ENCODE data around the gene TRIM14.
"Not testable (repeated sequence)": the region's sequence is repeated elsewhere in the genome, so short reads cannot be mapped to it uniquely, and the experiment has no call there.

Gene TRIM14

DNA sequence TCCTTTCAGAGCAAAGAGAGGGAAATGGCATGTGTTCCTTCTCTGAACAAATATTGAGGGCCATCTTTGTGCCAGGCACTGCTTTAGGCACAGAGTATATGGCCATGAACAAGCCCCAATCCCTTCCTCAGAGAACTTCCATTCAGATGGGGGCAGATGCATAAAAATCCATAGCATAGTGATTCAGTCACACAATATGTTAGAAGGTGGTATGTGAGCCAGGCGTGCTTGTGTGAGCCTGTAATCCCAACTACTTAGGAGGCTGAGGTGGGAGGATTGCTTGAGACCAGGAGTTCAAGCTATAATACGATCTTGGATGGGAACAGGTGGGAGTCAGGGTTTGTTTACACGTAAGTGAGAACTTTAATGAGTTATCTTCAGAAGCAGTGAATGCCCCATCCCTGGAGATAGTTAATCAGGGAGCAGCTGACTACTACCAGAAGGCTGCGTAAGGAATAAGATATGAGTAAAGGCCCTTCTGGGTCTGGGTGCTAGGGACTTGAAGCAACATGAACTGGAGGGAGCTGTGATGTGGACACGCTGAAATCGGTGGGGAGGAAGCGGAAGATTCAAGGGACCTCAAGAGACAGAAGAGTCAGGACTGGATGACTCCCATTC lies 35.3 kb downstream of the TRIM14 start:
- no peak for DNase-seq (ENCODE audit: low read depth, low spot score)

DNA sequence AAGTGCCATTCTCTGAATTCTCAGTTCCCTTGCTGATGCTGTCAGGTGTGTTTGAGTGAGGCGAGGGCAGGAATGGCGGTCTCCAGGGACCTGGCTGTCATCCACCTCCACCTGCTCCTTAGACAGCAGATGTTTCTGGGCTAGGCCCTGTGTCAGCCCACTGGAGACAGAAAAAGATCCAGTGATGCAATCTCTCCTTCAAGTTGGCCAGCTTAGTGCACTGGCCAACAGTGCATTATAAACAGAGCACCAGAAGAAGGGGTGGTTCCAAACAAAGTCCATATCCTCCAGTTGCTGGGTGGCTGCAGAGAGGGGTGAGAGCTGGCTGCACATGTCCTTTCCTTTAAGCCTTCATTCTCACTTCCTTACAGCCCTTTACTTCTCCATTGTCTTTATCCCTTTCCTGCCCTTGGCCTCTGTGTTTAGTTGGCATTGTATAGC lies 35.9 kb downstream of the TRIM14 start:
- no peak for DNase-seq (ENCODE audit: low read depth, low spot score)

DNA sequence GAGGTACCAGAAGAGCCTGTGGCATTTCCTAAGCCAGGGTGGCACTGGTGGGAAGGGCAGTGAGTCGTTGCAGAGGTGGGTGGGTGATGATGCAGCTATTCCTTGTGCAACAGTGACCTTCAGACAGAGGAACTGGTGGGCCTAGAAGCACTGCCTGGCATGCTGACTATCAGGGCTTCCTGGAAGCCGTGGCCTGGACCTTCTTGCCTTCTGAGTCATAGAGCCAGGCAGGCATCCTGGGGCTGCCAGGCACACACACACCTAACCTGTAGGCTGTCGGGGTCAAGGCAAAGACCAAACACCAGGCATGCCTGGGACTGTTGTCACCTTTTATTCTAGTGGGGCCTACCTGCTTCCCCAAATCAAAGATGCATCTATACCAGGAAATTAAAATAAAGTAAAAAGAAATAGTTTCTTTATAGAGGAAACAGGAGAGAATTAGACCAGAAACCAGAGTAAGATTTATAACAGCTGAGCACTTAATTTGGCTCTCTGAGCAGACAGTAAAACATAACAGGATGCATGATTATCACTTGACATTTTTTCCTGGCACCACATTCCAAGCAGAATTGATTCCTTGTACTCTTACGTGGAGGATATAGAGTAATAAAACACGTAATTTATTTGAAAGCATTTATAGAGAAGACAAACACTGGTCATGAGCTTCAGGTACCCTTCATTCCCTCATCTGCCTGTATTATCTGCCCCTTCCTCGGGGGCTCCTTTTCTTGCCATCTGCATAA lies 37.4 kb downstream of the TRIM14 start:
- DNase-seq (ENCODE audit: low read depth, low spot score) = no peak

DNA sequence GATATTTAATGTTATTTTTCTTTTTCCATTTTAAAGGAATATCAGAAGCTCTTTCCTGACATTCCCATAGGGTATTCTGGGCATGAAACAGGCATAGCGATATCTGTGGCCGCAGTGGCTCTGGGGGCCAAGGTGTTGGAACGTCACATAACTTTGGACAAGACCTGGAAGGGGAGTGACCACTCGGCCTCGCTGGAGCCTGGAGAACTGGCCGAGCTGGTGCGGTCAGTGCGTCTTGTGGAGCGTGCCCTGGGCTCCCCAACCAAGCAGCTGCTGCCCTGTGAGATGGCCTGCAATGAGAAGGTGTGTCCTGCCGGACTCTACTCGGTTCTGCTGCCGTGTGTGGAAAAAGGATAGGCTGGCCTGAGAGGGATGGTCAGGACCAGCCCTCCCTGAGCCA lies 38.2 kb downstream of the TRIM14 start:
- DNase-seq (ENCODE audit: low read depth, low spot score) = no peak

DNA sequence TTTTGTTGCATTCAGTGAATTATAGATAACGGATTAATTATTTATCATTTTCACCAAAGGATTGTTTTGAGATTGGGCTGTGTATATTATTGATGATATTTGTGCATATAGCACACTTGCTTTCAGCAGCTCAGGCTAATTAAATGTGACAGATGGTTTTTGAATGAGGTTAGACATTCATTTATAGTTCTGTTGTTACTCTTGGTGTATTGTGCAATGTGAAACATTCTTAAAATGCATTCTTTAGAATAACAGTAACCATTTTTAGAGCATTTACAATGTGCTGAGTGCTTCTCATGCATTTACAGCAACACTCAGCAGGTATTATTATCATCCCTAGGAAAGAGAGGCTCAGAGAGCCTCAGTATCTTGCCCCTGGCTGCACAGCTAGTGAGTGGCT lies 38.7 kb downstream of the TRIM14 start:
- no peak for DNase-seq (ENCODE audit: low read depth, low spot score)

DNA sequence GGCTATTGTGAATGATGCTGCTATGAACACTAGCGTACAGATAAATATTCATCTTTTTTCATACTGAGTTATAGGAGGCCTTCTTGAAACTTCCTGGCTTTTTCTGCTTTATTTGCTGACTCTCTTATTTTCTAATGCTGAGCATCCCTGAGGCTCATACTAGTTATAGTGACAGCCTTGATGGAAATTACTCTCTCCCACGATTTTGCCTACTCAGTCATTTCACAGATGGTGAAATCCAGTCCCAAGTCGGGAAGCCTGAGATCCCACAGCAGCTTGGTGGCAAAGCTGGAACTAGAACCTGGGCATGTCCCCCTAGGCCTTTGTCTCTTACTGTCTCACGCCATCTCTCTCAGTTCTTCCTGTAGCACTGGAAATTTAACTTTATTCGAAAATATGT lies 40.1 kb downstream of the TRIM14 start:
- DNase-seq (ENCODE audit: low read depth, low spot score) = no peak

DNA sequence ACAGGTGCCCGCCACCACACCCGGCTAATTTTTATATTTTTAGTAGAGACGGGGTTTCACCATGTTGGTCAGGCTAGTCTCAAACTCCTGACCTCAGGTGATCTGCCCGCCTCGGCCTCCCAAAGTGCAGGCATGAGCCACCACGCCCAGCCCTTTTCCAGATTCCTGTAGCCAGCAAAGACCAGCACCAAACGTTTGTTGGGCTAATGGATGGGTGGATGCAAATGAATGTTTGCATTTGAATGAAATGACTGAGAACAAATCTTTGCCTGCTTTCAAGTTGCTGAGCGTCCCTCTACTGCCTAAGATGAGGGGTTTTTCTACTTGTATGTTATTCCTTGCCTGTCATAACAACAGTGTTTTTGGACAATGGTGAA lies 42.5 kb downstream of the TRIM14 start:
- not testable (repeated sequence) for DNase-seq (ENCODE audit: low read depth, low spot score)

DNA sequence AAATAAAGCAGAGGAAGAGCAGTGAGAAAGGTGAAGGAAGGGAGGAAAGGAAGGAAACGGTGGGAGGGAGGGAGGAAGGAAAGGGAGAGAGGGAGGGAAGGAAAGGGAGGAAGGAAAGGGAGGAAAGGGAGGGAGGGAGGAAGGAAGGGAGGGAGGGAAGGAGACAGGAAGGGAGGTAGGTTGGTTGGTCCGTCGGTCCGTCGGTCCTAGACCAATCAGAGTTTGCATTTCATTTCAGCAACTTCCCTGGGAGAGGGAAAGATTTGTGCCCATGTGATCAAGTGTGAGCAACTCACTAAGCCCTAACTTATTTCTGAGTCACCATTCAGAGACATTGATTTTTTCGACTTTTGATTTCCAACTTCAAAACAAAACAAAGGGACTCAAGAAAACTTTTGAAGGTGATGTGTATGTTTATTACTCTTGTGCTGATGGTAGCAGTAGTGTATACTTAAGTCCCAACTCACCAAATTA lies 43.7 kb downstream of the TRIM14 start:
- DNase-seq (ENCODE audit: low read depth, low spot score) = no peak

DNA sequence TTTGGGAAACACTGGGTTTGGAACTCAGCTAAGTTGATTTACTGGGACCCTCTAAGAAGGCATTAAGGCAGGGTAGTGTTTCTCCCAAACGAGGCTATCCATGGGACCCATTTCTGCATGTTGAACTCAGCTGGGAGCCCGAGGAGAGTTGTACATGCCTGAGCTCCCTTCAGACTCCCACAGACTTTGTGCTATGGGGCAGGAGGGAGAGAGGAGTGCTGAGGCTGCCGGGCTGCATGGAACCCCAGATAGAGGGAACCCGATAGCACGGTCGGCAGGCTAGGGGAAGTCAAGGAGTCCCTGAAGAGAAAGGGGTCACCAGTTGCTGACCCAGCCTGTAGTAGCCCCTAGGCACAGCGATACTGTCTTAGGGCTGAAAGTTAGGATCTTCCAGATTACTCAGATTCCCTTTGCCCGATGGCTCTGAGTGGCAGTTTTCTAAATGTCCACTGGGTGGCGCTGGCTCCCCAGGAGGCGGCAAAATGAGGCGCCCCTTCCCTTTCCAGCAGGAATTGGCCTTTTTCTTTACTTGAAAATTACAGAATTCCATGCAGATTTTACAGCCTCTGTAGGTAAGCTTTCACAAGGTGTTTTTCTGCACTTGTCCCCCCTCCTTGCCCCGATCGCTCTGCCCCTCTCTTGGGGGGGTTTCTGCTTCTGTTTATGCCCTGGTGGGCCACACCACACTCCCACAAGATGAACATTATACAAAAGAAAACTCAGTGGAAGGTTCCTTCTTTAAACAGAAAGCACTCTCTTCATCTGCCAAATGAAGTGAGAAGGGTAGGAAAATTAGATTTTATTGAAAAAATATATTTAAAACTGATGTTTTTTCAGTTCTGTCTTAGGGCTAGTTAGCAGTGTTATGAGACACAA lies 44.7 kb downstream of the TRIM14 start:
- DNase-seq (ENCODE audit: low read depth, low spot score) = no peak

DNA sequence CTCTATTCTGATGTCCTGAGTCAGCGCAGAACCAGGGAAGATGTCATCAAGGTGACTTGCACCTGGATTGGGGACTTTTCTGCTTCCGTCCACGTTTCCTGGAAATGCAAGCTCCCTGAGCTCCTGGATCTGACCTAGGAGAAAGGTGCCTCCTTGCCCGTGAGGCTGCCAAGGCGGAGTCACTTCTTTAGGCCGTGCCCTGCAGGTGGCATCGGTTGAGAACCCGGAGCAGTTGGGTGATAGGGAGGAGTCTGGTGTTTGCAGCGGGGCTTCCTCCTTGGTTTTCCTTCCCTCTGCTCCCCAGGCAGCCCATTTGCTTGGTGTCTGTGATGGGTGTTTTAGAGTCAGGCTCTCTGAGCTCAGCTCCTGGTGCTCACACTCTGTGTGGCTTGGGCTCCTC lies 47.3 kb downstream of the TRIM14 start:
- DNase-seq (ENCODE audit: low read depth, low spot score) = no peak

DNA sequence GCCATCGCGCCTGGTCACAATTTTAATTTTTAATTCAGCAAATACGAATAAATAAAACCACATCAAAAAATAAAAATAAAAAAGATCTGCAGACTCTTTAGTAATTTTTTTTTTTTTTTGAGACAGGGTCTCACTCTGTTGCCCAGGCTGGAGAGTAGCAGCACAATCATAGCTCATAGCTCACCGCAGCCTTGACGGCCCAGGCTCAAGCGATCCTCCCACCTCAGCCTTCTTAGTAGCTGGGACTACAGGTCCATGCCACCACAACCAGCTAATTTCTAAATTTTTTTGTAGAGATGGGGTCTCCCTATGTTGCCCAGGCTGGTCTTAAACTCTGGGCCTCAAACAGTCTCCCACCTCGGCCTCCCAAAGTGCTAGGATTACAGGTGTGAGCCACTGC lies 48.3 kb downstream of the TRIM14 start:
- no peak for DNase-seq (ENCODE audit: low read depth, low spot score)

DNA sequence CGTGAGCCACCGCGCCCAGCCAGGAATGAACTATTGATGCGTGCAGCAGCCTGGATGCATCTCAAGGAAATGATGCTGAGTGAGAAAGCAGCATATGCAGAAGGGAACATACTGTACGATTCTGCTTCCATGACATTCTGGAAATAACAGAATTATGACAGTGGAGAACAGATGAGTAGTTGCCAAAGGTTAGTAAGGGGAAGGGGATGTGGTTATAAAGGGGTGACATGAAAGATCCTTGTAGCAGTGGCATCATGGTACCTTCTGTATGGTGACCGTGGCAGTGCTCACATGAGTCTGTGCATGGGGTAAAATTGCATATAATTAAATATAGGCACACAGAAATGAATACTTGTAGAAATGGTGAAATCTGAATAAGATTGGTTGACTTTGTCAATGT lies 49.5 kb downstream of the TRIM14 start:
- no peak for DNase-seq (ENCODE audit: low read depth, low spot score)

DNA sequence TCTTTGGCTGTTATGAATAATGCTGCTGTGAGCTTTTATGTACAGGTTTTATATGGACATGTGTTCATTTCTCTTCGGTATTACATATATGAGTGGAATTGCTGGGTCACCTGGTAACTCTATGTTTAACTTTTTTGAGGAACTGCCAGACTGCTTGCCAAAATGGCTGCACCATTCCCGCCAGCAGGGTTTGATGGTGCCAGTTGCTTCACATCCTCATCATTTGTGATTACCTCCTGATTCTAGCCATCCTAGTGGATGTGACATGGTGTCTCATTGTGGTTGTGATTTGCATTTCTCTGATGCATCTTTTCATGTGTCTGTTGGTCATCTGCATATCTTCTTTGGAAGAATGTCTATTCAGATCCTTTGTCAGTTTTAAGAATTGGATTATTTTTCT lies 51.8 kb downstream of the TRIM14 start:
- DNase-seq (ENCODE audit: low read depth, low spot score) = no peak

DNA sequence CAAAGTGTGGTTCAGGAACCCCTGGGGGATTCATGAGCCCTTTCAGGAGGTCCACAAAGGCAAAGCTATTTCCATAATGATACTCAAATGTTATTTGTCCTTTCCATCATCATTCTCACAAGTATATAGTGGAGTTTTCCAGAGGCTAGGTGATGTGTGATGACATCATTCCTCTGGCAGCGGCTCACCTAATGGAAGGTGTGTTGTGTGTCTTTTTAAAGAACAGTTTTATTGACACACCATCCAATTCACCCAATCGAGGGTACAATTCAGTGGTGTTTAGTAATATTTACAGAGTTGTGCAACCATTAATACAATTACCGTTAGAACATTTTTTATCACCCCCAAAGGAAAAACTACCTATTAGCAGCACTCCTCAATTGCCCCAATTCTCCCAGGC lies 52.8 kb downstream of the TRIM14 start:
- DNase-seq (ENCODE audit: low read depth, low spot score) = no peak

DNA sequence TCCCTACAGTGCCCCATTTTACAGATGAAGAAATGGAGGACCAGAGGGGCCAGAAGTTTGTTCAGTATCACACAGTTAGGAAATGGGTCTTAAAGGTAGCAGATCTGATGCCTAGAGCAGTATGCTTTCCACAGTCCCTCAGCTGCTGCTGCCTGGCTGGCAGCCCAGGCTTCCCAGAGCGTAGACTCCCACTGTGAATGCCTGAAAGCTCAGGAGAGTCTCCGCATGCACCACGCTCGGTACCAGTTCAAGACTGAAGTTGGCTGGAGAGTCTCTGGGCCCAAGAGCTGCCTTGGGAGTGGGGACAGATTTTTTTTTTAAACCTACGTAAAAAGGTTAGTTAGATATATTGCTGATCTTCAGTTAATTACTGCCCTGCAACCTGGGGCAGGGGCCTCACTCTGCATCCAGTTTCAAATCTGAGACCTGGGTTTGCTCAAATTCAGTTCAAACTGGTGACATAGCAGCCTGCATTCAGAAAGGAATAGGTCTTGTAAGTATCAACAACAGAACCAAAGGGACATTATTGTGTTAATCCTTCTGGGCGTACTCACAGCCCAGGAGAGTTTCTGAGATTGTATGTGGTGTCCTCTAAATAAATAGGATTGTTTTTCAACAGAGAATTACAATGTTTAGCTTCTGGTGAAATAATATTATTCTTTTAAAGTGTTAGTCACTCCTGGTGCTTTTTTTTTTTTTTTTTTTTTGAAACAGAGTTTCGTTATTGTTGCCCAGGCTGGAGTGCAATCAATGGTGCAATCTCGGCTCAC lies 54.2 kb downstream of the TRIM14 start:
- DNase-seq (ENCODE audit: low read depth, low spot score) = peak; percentile 74

DNA sequence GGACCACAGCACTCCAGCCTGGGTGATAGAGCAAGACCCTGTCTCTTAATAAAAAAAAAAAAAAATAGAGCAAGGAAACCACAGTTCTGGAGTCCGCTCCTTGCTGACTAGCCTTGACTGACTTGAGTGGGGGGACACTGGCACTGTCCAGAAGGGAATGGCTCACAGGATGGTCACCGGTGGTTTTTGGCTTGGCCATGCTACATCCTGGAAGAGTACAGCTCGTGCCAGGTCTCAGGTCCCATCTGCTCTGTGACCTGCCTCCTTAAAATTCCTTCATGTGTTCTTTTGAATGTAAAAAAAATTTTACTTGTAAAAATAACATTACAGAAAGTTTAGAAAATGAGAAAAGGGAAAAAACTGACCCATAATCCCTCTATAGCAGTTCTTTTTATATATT lies 56.9 kb downstream of the TRIM14 start:
- no peak for DNase-seq (ENCODE audit: low read depth, low spot score)

DNA sequence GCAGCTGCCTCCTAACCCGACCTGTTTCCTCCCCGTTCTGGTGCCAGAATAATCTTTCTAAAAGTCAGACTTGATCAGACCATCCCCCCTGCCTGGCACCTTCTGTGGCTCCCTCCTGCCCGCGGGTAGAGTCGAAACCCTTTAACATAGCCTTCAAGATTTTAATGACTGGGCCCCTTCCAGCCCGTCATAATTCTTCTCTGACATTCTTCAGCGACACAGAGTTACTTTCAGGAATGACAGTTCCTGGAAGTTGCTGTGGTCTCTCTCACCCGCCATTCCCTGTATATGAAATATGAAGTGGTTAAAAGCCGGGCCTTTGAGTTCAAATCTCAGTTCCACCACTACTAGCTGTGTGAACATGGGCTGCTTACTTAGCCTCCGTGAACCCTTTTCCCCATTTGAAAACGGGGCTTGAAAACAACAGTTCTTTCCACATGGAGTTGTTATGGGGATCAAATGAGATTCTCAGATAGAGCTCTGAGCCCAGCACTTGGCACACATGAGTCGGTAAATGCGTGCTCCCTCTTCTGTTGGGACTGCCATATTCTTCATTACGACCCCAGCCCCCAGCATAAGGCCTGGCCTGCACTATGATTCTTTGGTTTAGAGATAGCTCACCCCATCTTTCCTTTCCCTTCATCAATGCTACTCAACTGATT lies 61.8 kb downstream of the TRIM14 start:
- no peak for DNase-seq (ENCODE audit: low read depth, low spot score)

DNA sequence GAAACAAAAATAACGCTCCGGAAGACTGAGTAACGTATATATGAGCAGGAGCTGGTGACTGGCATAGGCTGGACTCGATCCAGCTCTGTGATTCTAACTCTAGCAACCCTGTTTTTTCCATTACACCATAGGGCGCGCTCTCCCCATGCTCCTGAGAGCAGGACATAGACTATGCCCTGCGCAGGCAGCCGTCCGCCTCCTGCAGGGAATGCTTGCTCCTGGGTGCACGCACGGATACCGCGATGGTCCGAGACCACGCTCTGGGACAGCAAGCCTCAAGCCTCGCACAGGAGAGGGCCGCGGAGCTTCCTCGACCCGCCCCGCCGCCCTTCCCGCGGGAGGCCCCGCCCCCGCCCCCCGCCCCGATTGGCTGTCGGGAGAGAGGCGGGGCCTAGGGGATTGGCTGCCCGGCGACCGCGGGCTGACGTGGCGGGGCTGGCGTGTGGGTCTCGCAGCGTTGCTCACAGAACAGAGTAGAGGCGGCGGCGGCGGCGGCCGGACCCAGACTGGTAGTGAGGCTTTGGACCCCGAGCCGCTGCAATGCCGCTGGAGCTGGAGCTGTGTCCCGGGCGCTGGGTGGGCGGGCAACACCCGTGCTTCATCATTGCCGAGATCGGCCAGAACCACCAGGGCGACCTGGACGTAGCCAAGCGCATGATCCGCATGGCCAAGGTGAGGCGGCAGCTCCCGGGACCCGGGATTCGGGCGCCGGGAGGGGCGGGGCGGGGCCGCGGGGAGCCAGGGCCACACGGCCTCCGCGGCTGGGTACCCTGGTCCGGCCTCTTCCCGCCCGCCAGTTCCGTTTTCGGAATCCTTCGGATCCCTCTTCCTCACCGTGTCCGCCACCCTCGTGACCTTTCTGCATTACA lies 62.5 kb downstream of the TRIM14 start, which contains the start of gene NANS:
TSS of gene NANS (plus strand) at position 464 of the 869 bp plus-strand sequence. CDS start at position 541, 77 bp downstream.
- DNase-seq (ENCODE audit: low read depth, low spot score) = peak; percentile 90

DNA sequence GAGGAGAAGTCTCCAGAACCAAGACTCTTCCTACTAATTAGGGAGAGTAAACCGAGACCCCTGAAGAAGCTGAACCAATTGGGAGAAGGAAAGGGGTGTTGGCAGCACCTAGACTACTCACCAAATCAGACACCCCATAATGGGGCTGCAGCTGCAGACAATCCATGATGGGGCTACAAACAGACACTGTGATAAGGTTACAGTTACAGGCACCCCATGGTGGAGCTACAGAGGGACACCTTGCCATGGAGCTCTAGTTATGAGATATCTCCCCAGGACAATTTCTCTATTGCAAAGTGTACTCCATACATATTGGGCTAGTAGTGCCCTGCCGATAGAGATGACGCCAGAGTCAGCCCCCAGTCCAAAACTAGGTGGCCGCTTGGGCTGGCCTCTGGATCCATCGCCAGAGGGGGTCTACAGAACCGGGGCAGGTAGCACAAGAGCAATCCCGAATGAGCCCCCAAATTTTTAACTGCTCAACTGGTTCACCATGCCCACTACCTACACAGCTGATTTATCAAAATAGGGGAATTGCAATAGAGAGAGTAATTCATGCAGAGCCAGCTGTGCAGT lies 64.6 kb downstream of the TRIM14 start:
- DNase-seq (ENCODE audit: low read depth, low spot score) = no peak

DNA sequence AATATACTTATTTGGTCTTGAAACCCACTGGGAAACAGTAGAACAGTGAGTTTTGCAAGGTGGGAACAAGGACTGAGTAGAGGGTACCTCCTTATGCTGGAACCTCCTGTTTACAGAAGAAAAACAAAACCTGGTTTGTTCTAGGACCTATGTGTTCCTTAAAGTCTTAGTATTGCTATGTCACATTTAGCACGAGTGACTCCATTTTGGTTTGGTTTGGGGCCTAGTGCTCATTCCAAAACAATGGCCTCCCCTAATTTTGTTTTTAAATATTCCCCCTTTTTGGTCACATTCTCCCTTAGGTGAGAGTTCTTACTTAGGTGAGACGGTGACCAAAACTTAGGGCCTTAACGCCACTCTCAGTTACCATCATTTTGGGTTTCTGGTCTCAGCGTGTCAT lies 68.7 kb downstream of the TRIM14 start:
- DNase-seq (ENCODE audit: low read depth, low spot score) = no peak

Measured in brain pericyte (primary cell).